Neural cell (in vitro differentiated cells): ENCODE results near the gene INSYN2B. TPM values are rescaled to one million over a fixed set of nuclear protein-coding genes. Genes with fewer than 3 reads are reported as not detected.

Source experiments
- H2AFZ ChIP-seq: fragments of 200-600, 300-800 bp; sonication (generic), shearing (Covaris generic); 2 replicates; pipeline ENCODE4 v1.6.0; 2014; ENCODE audit warnings: low read depth, mild to moderate bottlenecking, antibody characterized with exemption, low read length, moderate library complexity
- H3F3A ChIP-seq: fragments of 200-600 bp; shearing (Covaris generic); 2 replicates; pipeline ENCODE4 v1.6.1; 2016; ENCODE audit warnings: mild to moderate bottlenecking, moderate library complexity, mixed read lengths, antibody characterized with exemption, low read length; ENCODE audit not compliant: insufficient read depth, poor library complexity, severe bottlenecking
- H3K27ac ChIP-seq: fragments of 200-600, 300-800 bp; sonication (generic), shearing (Covaris generic); 2 replicates; pipeline ENCODE4 v1.5.1; 2014; ENCODE audit warnings: mild to moderate bottlenecking, low read length, moderate library complexity
- H3K27me3 ChIP-seq: fragments of 300-800, 200-600 bp; sonication (generic), shearing (Covaris generic); 2 replicates; pipeline ENCODE4 v1.6.0; 2014; ENCODE audit warnings: mild to moderate bottlenecking, low read depth, low read length, moderate library complexity; ENCODE audit not compliant: insufficient read depth
- H3K36me3 ChIP-seq: fragments of 300-800, 200-600 bp; sonication (generic), shearing (Covaris generic); 2 replicates; pipeline ENCODE4 v1.5.1; 2014; ENCODE audit warnings: mild to moderate bottlenecking, antibody characterized with exemption, low read length, moderate library complexity; ENCODE audit not compliant: insufficient read depth
- H3K4me2 ChIP-seq: fragments of 300-800, 200-600 bp; sonication (generic), shearing (Covaris generic); 2 replicates; pipeline ENCODE4 v1.6.0; 2014; ENCODE audit warnings: mild to moderate bottlenecking, low read length
- H3K4me3 ChIP-seq: fragments of 300-800, 200-600 bp; sonication (generic), shearing (Covaris generic); 2 replicates; pipeline ENCODE4 v1.5.1; 2014; ENCODE audit warnings: mild to moderate bottlenecking, low read length, moderate library complexity
- H3K79me2 ChIP-seq: fragments of 200-600 bp; shearing (Covaris generic); replicated peaks from 2 replicates; pipeline ENCODE4 v1.6.0; 2014; ENCODE audit warnings: mild to moderate bottlenecking, low read length, moderate library complexity; ENCODE audit not compliant: insufficient read depth
- H3K9ac ChIP-seq: fragments of 300-800, 200-600 bp; sonication (generic), shearing (Covaris generic); 2 replicates; pipeline ENCODE4 v1.6.1; 2016; ENCODE audit warnings: mild to moderate bottlenecking, low read length, mixed read lengths
- H3K9me2 ChIP-seq: fragments of 200-600 bp; shearing (Covaris generic); 2 replicates; pipeline ENCODE4 v1.6.1; 2016; ENCODE audit warnings: mild to moderate bottlenecking, low read length, mixed read lengths; ENCODE audit not compliant: insufficient read depth
- H3K9me3 ChIP-seq: fragments of 200-600, 300-800 bp; sonication (generic), shearing (Covaris generic); 2 replicates; pipeline ENCODE4 v1.6.1; 2016; ENCODE audit warnings: mild to moderate bottlenecking, mixed run types, low read length, moderate library complexity, mixed read lengths
- H4K20me1 ChIP-seq: fragments of 200-600 bp; shearing (Covaris generic); 2 replicates; pipeline ENCODE4 v1.6.1; 2016; ENCODE audit warnings: mild to moderate bottlenecking, mixed run types; ENCODE audit not compliant: insufficient read depth
- EP300 ChIP-seq: fragments of 450-650 bp; conservative IDR thresholded peaks from 2 replicates; pipeline ENCODE4 v1.6.1; 2014; ENCODE audit warnings: antibody characterized with exemption, mild to moderate bottlenecking, moderate library complexity; ENCODE audit not compliant: poor library complexity, severe bottlenecking
- EZH2 ChIP-seq: fragments of 200-600, 300-800 bp; shearing (Covaris generic), sonication (generic); IDR thresholded peaks from 2 replicates; pipeline ENCODE4 v1.6.1; 2014; ENCODE audit warnings: antibody characterized with exemption, low read length, borderline replicate concordance, mild to moderate bottlenecking; ENCODE audit not compliant: insufficient read depth, poor library complexity, severe bottlenecking
- MXI1 ChIP-seq: fragments of 450-650 bp; conservative IDR thresholded peaks from 2 replicates; pipeline ENCODE4 v1.6.1; 2014; ENCODE audit warnings: antibody characterized with exemption, mild to moderate bottlenecking; ENCODE audit not compliant: poor library complexity, severe bottlenecking
- POLR2AphosphoS5 ChIP-seq: IDR thresholded peaks from 2 replicates; pipeline ENCODE4 v1.6.1; 2012
- RAD21 ChIP-seq: fragments of 450-650 bp; conservative IDR thresholded peaks from 2 replicates; pipeline ENCODE4 v1.6.1; 2014; ENCODE audit warnings: antibody characterized with exemption, mild to moderate bottlenecking, moderate library complexity
- REST ChIP-seq: IDR thresholded peaks from 2 replicates; pipeline ENCODE4 v1.6.1; 2012; ENCODE audit warnings: borderline replicate concordance
- SMC3 ChIP-seq: fragments of 450-650 bp; conservative IDR thresholded peaks from 2 replicates; pipeline ENCODE4 v1.6.1; 2014; ENCODE audit warnings: antibody characterized with exemption, mild to moderate bottlenecking, moderate library complexity; ENCODE audit not compliant: poor library complexity
- TAF1 ChIP-seq: IDR thresholded peaks from 2 replicates; pipeline ENCODE4 v1.6.1; 2012; ENCODE audit warnings: low read depth
- polyA plus RNA-seq: library from polyadenylated mRNA; depleted of rRNA; stranded (reverse); fragments of >200 nt; gene quantifications from 2 replicates; pipeline ENCODE4 v1.2.3, GENCODE V29; 2014
- TF ChIP-seq, protein P1 (sequence below): fragments of 450-650 bp; IDR thresholded peaks from 2 replicates; pipeline ENCODE4 v1.5.1; 2014; ENCODE audit warnings: antibody characterized with exemption, mild to moderate bottlenecking, moderate library complexity; ENCODE audit not compliant: poor library complexity, severe bottlenecking

The INSYN2B gene
- polyA plus RNA-seq, 1 donor from 2014 or later = 0.37 TPM

GRCh38 chr5:169832845-169833244 lies 147.4 kb downstream of the INSYN2B start:
- Histone ChIP-seq H3K36me3 (no peaks in the 10 kb centered on the region), H3K27ac (no peak overlapping the region), H4K20me1 (no peaks in the 10 kb centered on the region), H2AFZ (no peak overlapping the region), H3F3A (no peaks in the 10 kb centered on the region), H3K79me2 (no peaks in the 10 kb centered on the region), H3K4me3 (no peak overlapping the region), H3K9me2 (no peaks in the 10 kb centered on the region), H3K9ac (no peak overlapping the region), H3K27me3 (no peaks in the 10 kb centered on the region), H3K4me2 (no peak overlapping the region), H3K9me3 (no peaks in the 10 kb centered on the region)
- TF ChIP-seq REST (no peak), RAD21 (no peak), MXI1 (no peak), POLR2AphosphoS5 (no peak), EZH2 (no peak), SMC3 (no peak), TAF1 (no peak), EP300 (no peak)
- TF ChIP-seq, protein P1, sequence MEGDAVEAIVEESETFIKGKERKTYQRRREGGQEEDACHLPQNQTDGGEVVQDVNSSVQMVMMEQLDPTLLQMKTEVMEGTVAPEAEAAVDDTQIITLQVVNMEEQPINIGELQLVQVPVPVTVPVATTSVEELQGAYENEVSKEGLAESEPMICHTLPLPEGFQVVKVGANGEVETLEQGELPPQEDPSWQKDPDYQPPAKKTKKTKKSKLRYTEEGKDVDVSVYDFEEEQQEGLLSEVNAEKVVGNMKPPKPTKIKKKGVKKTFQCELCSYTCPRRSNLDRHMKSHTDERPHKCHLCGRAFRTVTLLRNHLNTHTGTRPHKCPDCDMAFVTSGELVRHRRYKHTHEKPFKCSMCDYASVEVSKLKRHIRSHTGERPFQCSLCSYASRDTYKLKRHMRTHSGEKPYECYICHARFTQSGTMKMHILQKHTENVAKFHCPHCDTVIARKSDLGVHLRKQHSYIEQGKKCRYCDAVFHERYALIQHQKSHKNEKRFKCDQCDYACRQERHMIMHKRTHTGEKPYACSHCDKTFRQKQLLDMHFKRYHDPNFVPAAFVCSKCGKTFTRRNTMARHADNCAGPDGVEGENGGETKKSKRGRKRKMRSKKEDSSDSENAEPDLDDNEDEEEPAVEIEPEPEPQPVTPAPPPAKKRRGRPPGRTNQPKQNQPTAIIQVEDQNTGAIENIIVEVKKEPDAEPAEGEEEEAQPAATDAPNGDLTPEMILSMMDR = no peak

DNA sequence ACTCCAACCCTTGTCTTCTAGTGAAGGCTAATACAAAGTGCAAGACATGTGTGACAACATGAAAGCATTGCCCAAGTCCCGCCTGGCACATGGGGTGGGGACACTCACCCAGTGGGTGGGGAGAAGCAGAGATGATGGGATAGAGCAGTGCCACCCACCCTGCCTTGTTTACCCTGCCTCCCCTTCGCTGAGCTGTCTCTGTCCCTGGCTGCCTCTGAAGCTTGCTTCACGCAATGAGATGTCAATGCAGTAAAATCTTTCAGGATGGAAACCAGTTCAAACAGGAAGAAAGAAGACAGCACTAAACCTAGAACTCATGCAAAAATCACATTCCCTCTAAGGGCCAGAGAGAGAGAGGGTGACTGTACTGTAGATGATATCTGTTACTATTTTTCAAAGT lies 148.0 kb downstream of the INSYN2B start:
- Histone ChIP-seq H2AFZ (no peak overlapping the region), H3K27me3 (no peaks in the 10 kb centered on the region), H3K9me3 (no peaks in the 10 kb centered on the region), H3K4me3 (no peak overlapping the region), H3K36me3 (no peaks in the 10 kb centered on the region), H3K9me2 (no peaks in the 10 kb centered on the region), H3K27ac (no peak overlapping the region), H3K9ac (no peak overlapping the region), H3K79me2 (no peaks in the 10 kb centered on the region), H3F3A (no peaks in the 10 kb centered on the region), H4K20me1 (no peaks in the 10 kb centered on the region), H3K4me2 (no peak overlapping the region)
- TF ChIP-seq SMC3 (no peak), EZH2 (no peak), RAD21 (no peak), MXI1 (no peak), TAF1 (no peak), POLR2AphosphoS5 (no peak), EP300 (no peak), REST (no peak)
